ENCODE results near the gene EFCC1.

The EFCC1 gene

GRCh38 chr3:129015388-129016105, 14.4 kb downstream of the EFCC1 start:
- H3K27me3 Mint-ChIP-seq (ENCODE audit: low read depth) = no peaks in the 10 kb centered on the region
- H3K4me3 Mint-ChIP-seq = peak overlapping the region; percentile 74
- no peak for DNase-seq (ENCODE audit: low spot score)
- H3K36me3 Mint-ChIP-seq (ENCODE audit: low read depth) = no peaks in the 10 kb centered on the region
- H3K4me1 Mint-ChIP-seq (ENCODE audit: low read depth) = peaks cover 27% of the 10 kb centered on the region
- H3K9me3 Mint-ChIP-seq = no peaks in the 10 kb centered on the region
- peak overlapping the region; percentile 84 for H3K27ac Mint-ChIP-seq

- H3K9me3 Mint-ChIP-seq = no peaks in the 10 kb centered on the region
- peak; percentile 30 for DNase-seq (ENCODE audit: low spot score)
- peak overlapping the region; percentile 74 for H3K4me3 Mint-ChIP-seq
- H3K27ac Mint-ChIP-seq = peak overlapping the region; percentile 84
- H3K27me3 Mint-ChIP-seq (ENCODE audit: low read depth) = no peaks in the 10 kb centered on the region
- H3K36me3 Mint-ChIP-seq (ENCODE audit: low read depth) = no peaks in the 10 kb centered on the region
- H3K4me1 Mint-ChIP-seq (ENCODE audit: low read depth) = peaks cover 27% of the 10 kb centered on the region
Measured at GRCh38 chr3:129016356-129016719, 15.2 kb downstream of the EFCC1 start.

GRCh38 chr3:129016720-129017483, 15.8 kb downstream of the EFCC1 start:
- H3K36me3 Mint-ChIP-seq (ENCODE audit: low read depth) = no peaks in the 10 kb centered on the region
- H3K4me3 Mint-ChIP-seq = peak overlapping the region; percentile 6
- H3K9me3 Mint-ChIP-seq = no peaks in the 10 kb centered on the region
- peak overlapping the region; percentile 84 for H3K27ac Mint-ChIP-seq
- H3K27me3 Mint-ChIP-seq (ENCODE audit: low read depth) = no peaks in the 10 kb centered on the region
- peaks cover 28% of the 10 kb centered on the region for H3K4me1 Mint-ChIP-seq (ENCODE audit: low read depth)
- DNase-seq (ENCODE audit: low spot score) = no peak

GRCh38 chr3:129017484-129017899, 16.4 kb downstream of the EFCC1 start:
- Mint-ChIP-seq H3K27me3 (ENCODE audit: low read depth) (no peaks in the 10 kb centered on the region), H3K36me3 (ENCODE audit: low read depth) (no peaks in the 10 kb centered on the region)

GRCh38 chr3:129018271-129018670, 17.2 kb downstream of the EFCC1 start:
- no peaks in the 10 kb centered on the region for H3K36me3 Mint-ChIP-seq (ENCODE audit: low read depth)
- no peak overlapping the region for H3K4me3 Mint-ChIP-seq
- no peaks in the 10 kb centered on the region for H3K9me3 Mint-ChIP-seq
- no peak for DNase-seq (ENCODE audit: low spot score)
- H3K4me1 Mint-ChIP-seq (ENCODE audit: low read depth) = peaks cover 28% of the 10 kb centered on the region
- H3K27me3 Mint-ChIP-seq (ENCODE audit: low read depth) = no peaks in the 10 kb centered on the region
- H3K27ac Mint-ChIP-seq = no peak overlapping the region

More at GRCh38 chr3:129017484-129017899, 16.4 kb downstream of the EFCC1 start:
- H3K4me1 Mint-ChIP-seq (ENCODE audit: low read depth) = peaks cover 28% of the 10 kb centered on the region
- H3K4me3 Mint-ChIP-seq = no peak overlapping the region
- peak overlapping the region; percentile 62 for H3K27ac Mint-ChIP-seq
- H3K9me3 Mint-ChIP-seq = no peaks in the 10 kb centered on the region
- DNase-seq (ENCODE audit: low spot score) = no peak

GRCh38 chr3:129018751-129019150, 17.6 kb downstream of the EFCC1 start:
- Mint-ChIP-seq H3K4me1 (ENCODE audit: low read depth) (peaks cover 28% of the 10 kb centered on the region), H3K36me3 (ENCODE audit: low read depth) (no peaks in the 10 kb centered on the region), H3K27me3 (ENCODE audit: low read depth) (no peaks in the 10 kb centered on the region), H3K4me3 (no peak overlapping the region), H3K27ac (peak overlapping the region; percentile 15), H3K9me3 (no peaks in the 10 kb centered on the region)
- DNase-seq (ENCODE audit: low spot score) = no peak

GRCh38 chr3:129019266-129019665, 18.2 kb downstream of the EFCC1 start:
- Mint-ChIP-seq H3K4me3 (no peak overlapping the region), H3K4me1 (ENCODE audit: low read depth) (peaks cover 28% of the 10 kb centered on the region), H3K9me3 (no peaks in the 10 kb centered on the region), H3K27me3 (ENCODE audit: low read depth) (no peaks in the 10 kb centered on the region), H3K27ac (no peak overlapping the region), H3K36me3 (ENCODE audit: low read depth) (no peaks in the 10 kb centered on the region)
- DNase-seq (ENCODE audit: low spot score) = no peak

GRCh38 chr3:129020691-129021090, 19.6 kb downstream of the EFCC1 start:
- no peak overlapping the region for H3K4me3 Mint-ChIP-seq
- DNase-seq (ENCODE audit: low spot score) = no peak
- H3K9me3 Mint-ChIP-seq = no peaks in the 10 kb centered on the region
- H3K4me1 Mint-ChIP-seq (ENCODE audit: low read depth) = peaks cover 23% of the 10 kb centered on the region
- H3K36me3 Mint-ChIP-seq (ENCODE audit: low read depth) = no peaks in the 10 kb centered on the region
- no peaks in the 10 kb centered on the region for H3K27me3 Mint-ChIP-seq (ENCODE audit: low read depth)
- no peak overlapping the region for H3K27ac Mint-ChIP-seq

GRCh38 chr3:129021140-129021551, 20.0 kb downstream of the EFCC1 start:
- no peak for DNase-seq (ENCODE audit: low spot score)
- Mint-ChIP-seq H3K9me3 (no peaks in the 10 kb centered on the region), H3K4me1 (ENCODE audit: low read depth) (peaks cover 21% of the 10 kb centered on the region), H3K4me3 (no peak overlapping the region), H3K27me3 (ENCODE audit: low read depth) (no peaks in the 10 kb centered on the region), H3K27ac (no peak overlapping the region), H3K36me3 (ENCODE audit: low read depth) (no peaks in the 10 kb centered on the region)

GRCh38 chr3:129022114-129023007, 21.3 kb downstream of the EFCC1 start:
- Mint-ChIP-seq H3K27me3 (ENCODE audit: low read depth) (no peaks in the 10 kb centered on the region), H3K4me3 (no peak overlapping the region), H3K4me1 (ENCODE audit: low read depth) (peaks cover 19% of the 10 kb centered on the region), H3K9me3 (no peaks in the 10 kb centered on the region), H3K36me3 (ENCODE audit: low read depth) (no peaks in the 10 kb centered on the region), H3K27ac (no peak overlapping the region)
- DNase-seq (ENCODE audit: low spot score) = no peak

GRCh38 chr3:129023008-129023358, 21.9 kb downstream of the EFCC1 start:
- H3K36me3 Mint-ChIP-seq (ENCODE audit: low read depth) = no peaks in the 10 kb centered on the region
- H3K4me3 Mint-ChIP-seq = no peak overlapping the region
- no peak for DNase-seq (ENCODE audit: low spot score)
- no peak overlapping the region for H3K27ac Mint-ChIP-seq
- peaks cover 14% of the 10 kb centered on the region for H3K4me1 Mint-ChIP-seq (ENCODE audit: low read depth)
- H3K9me3 Mint-ChIP-seq = no peaks in the 10 kb centered on the region
- H3K27me3 Mint-ChIP-seq (ENCODE audit: low read depth) = no peaks in the 10 kb centered on the region

- Mint-ChIP-seq H3K27ac (no peak overlapping the region), H3K27me3 (ENCODE audit: low read depth) (peaks cover under 1% of the 10 kb centered on the region), H3K36me3 (ENCODE audit: low read depth) (no peaks in the 10 kb centered on the region), H3K4me1 (ENCODE audit: low read depth) (peaks cover 14% of the 10 kb centered on the region), H3K4me3 (no peak overlapping the region), H3K9me3 (no peaks in the 10 kb centered on the region)
- no peak for DNase-seq (ENCODE audit: low spot score)
Measured at GRCh38 chr3:129023909-129024308, 22.8 kb downstream of the EFCC1 start.

- no peaks in the 10 kb centered on the region for H3K9me3 Mint-ChIP-seq
- peaks cover 14% of the 10 kb centered on the region for H3K4me1 Mint-ChIP-seq (ENCODE audit: low read depth)
- no peak overlapping the region for H3K4me3 Mint-ChIP-seq
- H3K27me3 Mint-ChIP-seq (ENCODE audit: low read depth) = peaks cover 3% of the 10 kb centered on the region
- no peak for DNase-seq (ENCODE audit: low spot score)
- H3K36me3 Mint-ChIP-seq (ENCODE audit: low read depth) = no peaks in the 10 kb centered on the region
- peak overlapping the region; percentile 23 for H3K27ac Mint-ChIP-seq
Measured at GRCh38 chr3:129025108-129025507, 24.0 kb downstream of the EFCC1 start.
